DND-41 (cell line): ENCODE measurements around the gene TRIP10.

Experiments used
- EZH2 ChIP-seq: IDR thresholded peaks from 3 replicates; pipeline ENCODE4 v1.6.1; 2012; ENCODE audit warnings: borderline replicate concordance, low read depth, mild to moderate bottlenecking, moderate library complexity, low read length, inconsistent platforms; ENCODE audit not compliant: severe bottlenecking
- TF ChIP-seq, protein P1 (sequence below): IDR thresholded peaks from 2 replicates; pipeline ENCODE4 v1.5.1; 2012; ENCODE audit warnings: borderline replicate concordance, low read length, moderate library complexity, mild to moderate bottlenecking; ENCODE audit not compliant: poor library complexity, severe bottlenecking; ENCODE audit errors: extremely low read depth

- TF ChIP-seq, protein P1, sequence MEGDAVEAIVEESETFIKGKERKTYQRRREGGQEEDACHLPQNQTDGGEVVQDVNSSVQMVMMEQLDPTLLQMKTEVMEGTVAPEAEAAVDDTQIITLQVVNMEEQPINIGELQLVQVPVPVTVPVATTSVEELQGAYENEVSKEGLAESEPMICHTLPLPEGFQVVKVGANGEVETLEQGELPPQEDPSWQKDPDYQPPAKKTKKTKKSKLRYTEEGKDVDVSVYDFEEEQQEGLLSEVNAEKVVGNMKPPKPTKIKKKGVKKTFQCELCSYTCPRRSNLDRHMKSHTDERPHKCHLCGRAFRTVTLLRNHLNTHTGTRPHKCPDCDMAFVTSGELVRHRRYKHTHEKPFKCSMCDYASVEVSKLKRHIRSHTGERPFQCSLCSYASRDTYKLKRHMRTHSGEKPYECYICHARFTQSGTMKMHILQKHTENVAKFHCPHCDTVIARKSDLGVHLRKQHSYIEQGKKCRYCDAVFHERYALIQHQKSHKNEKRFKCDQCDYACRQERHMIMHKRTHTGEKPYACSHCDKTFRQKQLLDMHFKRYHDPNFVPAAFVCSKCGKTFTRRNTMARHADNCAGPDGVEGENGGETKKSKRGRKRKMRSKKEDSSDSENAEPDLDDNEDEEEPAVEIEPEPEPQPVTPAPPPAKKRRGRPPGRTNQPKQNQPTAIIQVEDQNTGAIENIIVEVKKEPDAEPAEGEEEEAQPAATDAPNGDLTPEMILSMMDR = no peak
- no peak for TF ChIP-seq EZH2
These were observed at the start of gene TRIP10 for GRCh38 chr19:6739390-6739882.
